HG03045 (cell line): Measurements from ENCODE around the gene SMU1.
"Not testable (repeated sequence)": the region's sequence is repeated elsewhere in the genome, so short reads cannot be mapped to it uniquely, and the experiment has no call there.

ENCODE experiments used
- ATAC-seq: cut with Tn5 transposase; IDR thresholded peaks from one replicate; pipeline ENCODE4 v1.9.1; 2021; ENCODE audit warnings: mild to moderate bottlenecking, moderate library complexity; ENCODE audit not compliant: unreplicated experiment

SMU1 gene

DNA sequence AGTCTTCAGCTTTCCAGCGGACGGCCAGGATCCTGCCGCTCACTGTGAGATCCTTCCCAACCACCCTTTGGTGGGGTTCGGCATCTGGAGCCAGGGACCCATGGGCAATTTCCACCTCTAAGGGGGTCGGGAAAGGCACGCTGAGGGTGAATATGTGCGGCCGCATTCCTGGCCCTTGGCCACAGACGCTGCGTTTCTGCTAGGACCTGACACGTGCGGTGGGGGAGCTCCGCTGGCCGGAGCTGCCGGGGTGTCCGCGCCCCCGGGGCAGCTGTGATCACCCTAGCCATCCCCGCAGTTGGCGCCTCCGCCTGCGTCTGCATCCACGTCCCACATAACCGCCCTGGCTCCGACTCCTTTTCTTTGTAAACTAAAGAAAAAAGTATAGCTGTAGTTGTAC is 56.7 kb downstream of the SMU1 start:
- ATAC-seq: no peak

- ATAC-seq: no peak
These were observed 59.0 kb downstream of the SMU1 start for GRCh38 chr9:33017283-33018041.

DNA sequence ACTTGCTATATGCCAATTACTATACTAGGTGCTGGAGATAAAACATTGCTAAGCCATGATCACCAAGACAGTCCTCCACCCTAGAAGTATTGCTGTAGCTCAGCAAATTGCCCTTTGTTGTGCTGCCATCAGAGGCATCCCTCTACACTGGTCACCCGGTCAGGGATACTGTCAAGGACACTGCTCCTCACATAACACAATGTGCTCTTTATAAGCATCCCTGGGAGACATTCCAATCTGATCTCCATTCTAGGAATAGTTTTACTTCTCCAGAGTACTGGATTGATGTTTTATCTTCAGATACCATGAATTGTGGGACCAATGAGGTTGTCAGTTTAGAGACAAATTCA is 61.8 kb downstream of the SMU1 start:
- no peak for ATAC-seq

- no peak for ATAC-seq
These were observed 62.4 kb downstream of the SMU1 start for GRCh38 chr9:33013962-33014664.

DNA sequence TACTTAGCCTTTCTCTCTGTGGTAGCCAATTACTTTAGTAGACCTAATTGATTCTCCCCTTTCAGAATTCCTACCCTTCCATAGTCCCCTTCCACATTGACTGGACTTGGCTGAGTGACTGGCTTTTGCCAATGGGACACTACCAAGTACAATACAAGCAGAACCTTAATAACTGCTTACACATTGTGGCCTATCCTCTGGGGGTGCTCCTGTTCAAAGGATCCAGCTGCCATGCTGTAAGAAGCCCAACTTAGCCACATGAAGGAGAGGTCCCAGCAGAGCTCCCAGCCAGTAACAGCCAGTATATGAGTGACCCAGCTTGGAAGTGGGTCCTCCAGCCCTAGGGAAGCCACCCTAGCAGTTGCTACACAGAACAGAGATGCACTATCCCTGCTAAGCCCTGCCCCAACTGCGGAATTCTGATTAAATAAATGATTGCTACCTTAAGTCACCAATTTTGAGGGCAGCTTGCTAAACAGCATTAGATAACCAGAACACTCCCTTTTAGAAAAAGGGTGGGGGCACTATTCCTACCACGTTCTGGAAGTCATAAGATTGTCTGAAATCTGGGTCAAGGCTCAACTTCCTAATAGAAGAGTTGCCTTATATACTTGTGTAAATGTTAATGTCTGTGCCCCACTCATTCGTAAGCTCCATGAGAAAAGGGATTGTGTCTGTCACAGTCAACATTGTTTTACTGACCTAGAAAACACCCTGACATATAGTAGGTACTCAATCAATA is 64.0 kb downstream of the SMU1 start:
- ATAC-seq: no peak

- ATAC-seq: no peak
These were observed 64.6 kb downstream of the SMU1 start for GRCh38 chr9:33011831-33012230.

- ATAC-seq: no peak
These were observed 68.7 kb downstream of the SMU1 start for GRCh38 chr9:33007755-33008154.

DNA sequence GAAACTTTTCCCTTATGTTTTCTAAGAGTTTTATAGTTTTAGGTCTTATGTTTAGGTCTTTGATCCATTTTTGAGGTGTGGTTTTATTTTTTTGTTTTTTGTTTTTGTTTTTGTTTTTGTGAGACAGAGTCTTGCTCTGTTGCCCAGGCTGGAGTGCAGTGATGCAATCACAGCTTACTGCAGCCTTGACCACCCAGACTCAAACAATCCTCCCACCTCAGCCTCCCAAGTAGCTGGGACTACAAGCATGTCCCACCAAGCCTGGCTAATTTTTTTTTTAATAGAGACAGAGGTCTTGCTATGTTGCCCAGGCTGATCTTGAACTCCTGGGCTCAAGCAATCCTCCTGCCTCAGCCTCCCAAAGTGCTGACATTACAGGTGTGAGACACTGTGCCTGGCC is 71.1 kb downstream of the SMU1 start:
- ATAC-seq: not testable (repeated sequence)

DNA sequence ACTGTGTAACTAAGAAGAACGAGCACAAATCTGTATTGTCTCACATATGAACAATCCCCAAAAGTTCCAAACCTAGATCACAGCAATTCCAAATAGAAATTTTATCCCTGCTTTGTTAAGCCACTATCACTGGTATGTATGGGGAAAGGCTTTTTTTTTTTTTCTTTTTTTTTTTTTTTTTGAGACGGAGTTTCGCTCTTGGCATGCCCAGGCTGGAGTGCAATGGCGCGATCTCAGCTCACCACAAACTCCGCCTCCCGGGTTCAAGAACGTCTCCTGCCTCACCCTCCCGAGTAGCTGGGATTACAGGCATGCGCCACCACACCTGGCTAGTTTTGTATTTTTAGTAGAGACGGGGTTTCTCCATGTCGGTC is 75.8 kb downstream of the SMU1 start:
- ATAC-seq: not testable (repeated sequence)

DNA sequence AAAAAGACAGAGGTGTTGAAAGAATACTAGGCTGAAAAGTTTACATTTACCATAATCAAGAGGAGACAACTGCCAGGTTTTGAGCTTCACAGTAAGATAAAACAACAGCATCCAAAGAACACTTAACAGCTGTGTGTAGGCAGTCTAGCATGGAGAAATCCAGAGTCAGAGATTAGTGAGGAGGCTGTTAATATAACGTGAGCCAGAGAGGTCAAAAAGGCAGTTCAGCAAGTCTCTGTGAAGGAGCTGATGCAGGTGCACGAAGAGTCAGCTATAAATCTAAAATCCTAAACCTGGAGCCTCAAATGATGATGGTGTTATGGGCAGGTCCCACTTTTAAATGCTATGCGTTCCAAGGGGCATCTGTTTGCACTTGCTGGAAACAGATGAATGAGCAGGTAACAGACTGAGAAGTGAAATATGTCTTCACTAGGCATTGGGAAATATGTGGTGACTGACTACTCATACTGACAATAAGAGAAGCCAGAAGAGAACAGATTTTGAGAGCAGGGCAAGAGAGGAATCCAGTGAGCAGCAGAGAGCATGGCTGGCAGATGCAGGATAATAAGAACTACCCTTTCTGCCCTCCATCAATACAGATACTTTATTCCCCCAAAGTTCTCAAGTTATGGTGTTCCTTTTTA is 83.8 kb downstream of the SMU1 start:
- no peak for ATAC-seq

DNA sequence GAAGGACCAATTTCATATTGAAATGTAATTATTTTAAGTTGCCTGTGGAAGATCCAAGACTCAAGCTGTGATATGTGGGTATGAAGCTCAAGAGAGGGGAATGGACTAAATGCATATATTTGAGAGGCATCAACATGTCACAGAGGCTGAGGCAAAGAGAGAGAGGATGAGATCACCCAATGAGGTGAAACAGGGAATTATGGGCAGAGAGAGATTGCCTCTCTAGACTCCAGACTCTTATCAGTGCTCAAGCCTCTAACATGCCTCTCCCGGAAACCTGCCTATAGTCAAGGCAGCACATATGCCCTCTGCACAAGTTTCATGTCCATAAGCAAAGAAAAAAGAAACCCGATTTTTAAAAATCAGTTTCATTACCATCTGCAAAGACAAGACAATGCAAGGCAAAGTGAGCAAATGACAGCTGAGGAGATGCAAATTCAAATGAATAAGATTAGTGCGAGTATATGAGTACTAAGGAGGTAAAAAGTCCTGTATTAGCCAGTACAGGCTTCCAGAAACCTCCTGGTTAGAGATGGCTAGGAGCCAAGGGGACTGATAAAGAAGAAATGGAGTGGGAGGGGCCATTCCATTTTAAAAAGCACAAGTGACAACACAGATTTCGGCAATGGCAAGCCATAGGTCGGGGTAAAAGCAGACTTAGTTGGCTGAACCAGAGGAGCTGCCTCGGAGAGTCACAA is 84.4 kb downstream of the SMU1 start:
- no peak for ATAC-seq
